HG03103 (cell line): Measurements from ENCODE around the gene IL1B.

ENCODE experiments used
- ATAC-seq: cut with Tn5 transposase; IDR thresholded peaks from one replicate; pipeline ENCODE4 v1.9.1; 2021; ENCODE audit warnings: low read depth; ENCODE audit not compliant: unreplicated experiment

The IL1B gene

DNA sequence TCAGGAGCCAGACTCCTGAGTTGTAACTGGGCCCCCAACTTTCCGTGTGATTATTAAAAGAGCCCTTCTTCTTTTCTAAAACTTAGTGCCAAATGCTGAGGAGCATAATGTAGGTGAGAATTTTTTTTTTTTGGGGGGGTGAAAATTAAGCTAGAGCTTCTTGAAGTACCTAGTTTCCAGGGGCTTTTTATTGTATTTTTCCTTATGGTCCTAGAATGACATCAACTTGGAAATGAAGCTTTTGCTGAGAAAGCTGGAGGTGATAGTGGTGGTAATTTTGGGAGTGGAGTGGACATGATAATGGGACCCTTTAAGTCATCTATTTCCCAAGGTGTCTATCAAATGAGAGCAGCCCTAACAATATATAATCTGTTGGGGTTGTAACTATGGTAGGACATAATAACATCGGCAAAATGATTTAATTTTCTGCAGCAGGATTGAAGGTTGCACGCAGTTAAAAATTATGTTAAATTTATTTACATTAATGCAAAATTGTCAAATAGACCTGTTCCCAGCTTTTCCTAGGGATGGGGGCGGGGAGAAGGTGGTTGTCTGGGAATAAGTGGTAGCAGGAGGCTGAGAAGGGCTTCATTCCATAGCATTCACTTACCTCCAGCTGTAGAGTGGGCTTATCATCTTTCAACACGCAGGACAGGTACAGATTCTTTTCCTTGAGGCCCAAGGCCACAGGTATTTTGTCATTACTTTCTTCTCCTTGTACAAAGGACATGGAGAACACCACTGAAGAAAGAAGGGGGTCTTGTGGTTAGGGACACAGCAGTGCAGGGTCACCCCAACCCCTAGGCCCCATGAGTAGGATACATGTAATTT, 5.7 kb downstream of the IL1B start:
- no peak for ATAC-seq

DNA sequence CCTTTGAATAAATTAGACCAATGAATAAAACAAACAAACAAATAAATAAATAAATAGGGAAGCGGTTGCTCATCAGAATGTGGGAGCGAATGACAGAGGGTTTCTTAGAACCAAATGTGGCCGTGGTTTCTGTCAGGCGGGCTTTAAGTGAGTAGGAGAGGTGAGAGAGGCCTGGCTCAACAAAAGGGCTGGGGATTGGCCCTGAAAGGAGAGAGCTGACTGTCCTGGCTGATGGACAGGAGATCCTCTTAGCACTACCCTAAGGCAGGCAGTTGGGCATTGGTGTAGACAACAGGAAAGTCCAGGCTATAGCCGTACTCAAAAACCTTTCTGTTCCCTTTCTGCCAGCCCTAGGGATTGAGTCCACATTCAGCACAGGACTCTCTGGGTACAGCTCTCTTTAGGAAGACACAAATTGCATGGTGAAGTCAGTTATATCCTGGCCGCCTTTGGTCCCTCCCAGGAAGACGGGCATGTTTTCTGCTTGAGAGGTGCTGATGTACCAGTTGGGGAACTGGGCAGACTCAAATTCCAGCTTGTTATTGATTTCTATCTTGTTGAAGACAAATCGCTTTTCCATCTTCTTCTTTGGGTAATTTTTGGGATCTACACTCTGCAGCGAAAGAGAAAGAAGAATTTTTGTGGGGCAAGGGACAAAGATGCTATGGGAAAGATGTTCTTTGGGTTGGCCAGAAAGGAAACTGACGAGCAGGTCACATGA, 6.5 kb downstream of the IL1B start:
- ATAC-seq, result no peak

DNA sequence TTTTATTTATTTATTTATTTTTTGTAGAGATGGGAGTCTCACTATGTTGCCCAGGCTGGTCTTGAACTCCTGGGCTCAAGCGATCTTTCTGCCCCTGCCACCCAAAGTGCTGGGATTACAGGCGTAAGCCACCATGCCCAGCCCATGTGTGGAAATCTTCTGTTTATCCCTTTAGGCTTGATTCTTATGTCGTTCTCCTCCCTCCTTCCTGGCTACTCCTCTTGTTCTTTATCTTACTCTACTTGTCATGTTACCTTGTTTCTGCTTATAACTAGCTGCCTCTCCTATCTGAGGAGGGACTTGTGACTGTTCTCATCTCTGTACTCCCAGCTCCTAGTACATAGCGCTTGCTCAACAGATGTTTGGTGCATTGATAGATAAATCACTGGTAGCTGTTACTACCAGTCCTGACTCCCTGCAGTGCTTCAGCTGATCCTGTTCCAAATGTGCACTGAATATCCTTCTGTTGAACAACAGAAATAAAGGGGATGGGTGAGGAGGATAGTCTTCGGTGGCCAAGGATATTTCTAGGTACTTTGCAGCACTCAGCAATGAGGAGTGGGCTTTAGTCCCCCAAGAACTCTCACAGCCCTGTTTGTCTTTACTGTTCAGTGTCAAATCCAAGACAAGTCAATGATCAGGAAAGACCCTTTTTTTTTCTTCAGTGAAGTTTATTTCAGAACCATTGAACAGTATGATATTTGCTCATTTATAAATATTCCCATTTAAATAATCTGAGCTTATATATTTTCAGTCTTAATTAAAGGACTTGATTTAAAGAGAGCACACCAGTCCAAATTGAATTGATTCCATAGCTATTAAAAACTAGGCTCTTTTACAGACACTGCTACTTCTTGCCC, 7.2 kb downstream of the IL1B start:
- no peak for ATAC-seq

DNA sequence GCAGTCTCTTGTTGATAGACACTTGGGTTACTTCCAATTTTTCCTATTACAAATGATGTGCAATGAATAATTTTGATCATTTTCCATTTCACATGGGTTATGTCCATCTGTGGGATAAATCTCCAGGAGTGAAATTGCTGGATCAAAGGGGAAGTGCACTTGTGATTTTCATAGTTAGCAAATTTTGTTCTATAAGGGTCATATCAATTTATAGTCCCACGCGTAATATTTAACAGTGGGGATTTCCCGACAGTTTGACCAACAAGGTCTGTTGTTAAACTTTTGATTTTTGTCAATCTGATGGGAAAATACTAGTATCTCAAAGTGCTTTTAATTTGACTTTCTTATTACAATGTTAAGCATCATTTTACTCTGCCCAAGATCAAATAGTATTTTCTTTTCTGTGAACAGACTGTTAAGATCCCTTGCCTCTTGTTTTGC, 8.3 kb downstream of the IL1B start:
- no peak for ATAC-seq

DNA sequence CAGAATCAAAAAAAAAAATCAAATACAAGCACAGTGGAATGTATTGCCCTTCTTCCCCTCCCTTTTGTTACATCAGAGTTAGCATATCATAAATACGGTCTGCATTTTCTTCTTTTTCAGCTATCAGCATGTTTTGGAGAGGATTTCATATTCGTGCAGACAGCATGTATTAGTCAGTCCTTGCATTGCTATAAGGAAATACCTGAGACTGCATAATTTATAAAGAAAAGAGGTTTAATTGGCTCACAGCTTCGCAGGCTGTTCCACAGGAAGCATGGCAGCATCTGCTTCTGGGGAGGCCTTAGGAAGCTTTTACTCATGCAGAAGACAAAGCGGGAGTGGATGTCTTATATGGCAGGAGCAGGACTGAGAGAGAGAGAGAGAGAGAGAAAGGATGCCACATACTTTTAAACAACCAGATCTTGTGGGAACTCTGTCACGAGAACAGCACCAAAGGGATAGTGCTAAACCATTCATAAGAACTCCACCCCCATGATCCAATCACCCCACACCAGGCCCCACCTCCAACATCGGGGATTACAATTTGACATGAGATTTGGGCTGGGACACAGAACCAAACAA, 8.9 kb downstream of the IL1B start:
- ATAC-seq, result no peak

DNA sequence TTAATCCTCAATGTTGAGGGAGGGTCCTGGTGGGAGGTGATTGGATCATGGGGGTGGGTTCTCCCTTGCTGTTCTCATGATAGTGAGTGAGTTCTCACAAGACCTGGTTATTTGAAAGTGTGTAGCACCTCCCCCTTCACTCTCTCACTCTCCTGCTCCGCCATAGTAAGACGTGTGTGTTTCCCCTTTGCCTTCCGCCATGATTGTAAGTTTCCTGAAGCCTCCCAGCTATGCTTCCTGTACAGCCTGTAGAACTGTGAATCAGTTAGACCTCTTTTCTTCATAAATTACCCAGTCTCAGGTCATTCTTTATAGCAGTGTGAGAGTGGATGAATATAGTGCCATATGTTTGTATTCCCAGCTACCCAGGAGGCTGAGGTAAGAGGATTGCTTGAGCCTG, 9.6 kb downstream of the IL1B start:
- no peak for ATAC-seq

DNA sequence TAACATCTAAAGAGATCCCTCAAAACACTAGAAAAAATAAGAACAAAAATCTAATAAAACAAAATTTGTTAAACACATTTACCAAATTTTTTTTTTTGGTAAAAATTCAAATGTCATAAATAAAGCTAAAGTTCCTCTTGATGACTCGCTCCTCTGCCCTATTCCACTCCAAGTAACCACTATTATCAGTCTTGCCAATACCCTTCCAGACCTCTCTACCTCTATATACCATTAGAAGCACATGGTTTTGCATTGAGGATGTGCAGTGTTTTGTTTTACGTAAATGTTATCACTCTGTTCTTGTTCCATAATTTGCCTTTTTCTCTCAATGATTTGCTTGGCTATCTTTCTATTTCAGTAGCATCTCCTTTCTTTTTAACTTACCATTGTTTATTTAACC, 10.9 kb downstream of the IL1B start:
- no peak for ATAC-seq

DNA sequence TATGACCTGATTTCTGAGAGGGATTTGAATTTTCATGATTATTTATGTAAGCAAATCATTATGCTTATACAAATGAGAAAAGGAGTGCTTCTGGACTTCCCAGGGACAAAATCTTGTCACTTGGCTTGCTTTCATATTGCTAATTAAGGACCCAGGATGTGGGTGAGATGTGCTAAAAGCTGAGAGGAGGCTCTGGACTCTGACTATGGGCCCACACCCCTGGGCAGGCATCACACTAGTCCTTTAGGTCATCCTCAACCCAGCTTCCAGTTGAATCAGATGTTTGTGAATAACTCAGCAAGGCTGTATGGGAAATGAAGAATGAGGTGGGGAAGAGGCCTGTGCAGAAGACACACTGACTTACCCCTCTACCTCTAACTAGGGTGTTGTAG, 11.9 kb downstream of the IL1B start:
- ATAC-seq, result no peak

DNA sequence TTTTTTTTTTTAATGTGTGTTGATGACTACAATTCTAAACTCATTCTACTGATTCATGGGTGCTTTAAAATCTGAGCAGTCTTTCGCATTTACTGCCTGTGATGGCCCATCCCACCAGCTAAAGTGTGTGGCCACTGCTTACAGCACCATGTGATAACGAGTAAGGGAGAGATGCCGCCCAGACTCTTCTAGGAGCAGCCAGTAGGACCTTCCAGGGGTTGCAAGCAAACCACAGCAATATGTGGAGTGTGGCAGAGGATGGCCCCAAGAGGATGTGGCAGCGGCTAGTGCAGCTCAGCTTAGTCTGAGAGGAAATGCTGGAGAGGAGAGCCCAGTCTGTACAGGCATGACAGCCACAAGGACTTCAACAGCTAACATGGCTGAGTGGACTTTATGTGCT, 14.9 kb downstream of the IL1B start:
- ATAC-seq, result no peak

DNA sequence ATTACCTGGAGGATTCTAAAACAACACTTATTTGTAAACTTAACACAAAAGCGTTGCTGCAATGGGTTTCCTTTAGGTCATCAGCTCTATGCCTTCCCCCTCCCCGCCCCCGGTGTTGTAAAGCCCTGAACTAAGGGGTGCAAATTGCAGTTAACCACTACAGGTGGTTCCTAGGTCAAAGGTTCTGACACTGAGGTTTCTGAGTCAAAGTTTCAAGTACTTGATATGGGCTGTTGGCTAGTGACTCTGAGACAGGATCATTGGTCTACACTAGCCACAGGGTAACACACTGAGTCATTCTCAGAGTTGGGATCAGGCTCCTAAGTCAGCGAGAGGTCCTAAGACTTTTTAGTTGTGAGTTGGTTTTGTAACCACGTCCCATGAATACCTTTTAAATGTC, 15.4 kb downstream of the IL1B start:
- ATAC-seq, result peak; percentile 61

DNA sequence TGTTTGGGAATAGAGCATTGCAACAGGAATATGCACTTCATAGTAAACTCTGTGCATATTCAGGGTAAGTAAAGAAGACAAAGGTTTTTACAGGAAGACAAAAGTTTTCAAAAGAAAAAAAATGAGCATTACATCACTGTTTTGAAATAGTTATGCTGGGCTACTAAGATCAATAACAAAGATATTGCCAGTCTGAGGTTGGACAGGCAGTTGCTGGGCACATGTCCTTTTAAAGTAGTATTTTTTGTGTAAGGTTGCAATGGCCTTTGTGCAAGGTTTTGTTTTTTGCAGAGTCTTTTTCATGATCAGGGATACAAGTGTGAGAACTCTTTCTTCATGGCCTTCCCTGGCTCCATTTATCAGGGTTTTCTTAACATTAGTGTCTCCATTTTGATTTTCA, 16.2 kb downstream of the IL1B start:
- ATAC-seq, result no peak

DNA sequence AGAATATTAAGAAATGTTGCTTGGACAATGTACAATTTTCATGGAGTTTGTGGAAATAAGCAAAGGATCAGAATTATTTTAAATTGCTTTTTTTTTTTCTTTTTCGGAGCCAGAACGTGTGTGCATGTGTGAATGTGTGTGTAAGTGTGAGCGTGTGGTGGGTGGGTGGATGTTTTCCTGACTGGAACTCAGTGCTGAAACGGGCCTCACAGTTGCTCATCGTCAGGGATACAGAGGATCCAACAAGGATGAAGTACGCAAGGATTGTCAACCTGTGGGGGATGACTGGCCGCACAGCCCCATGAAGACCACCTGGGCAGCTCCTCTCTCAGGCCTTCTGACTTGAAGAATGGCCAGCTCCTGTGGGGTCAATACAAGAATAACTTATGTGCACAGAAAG, 17.5 kb downstream of the IL1B start:
- no peak for ATAC-seq

DNA sequence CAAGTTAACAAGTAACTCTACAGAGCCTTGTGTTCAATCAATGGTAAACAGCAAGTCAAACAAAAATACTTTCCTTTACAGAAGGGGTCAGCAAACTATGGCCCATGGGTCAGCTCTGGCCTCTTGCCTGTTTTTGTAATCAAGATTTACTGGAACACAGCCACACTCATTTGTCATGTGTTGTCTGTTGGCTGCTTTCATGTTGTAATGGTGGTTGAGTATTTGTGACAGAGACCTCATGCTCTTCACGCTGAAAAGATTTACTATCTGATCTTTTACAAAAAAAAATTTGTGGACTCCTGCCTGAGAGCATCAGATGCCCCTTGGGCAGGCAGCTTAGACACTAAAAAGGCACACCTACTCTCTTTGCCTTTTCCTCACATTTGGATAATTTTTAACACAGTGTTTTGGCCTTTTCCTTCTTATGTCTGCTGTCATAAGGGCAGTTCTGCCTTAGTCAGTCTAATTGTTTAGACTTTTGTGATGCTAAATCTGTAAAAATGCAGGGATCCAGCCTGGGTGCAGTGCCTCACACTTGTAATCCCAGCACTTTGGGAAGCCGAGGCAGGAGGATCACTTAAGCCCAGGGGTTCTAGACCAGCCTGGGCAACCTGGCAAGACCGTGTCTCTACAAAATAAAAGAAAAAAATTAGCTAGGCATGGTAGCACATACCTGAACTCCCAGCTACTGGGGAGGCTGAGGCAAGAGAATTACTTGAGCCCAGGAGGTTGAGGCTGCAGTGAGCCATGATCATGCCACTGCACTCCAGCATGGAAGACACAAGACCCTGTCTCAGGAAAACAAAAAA, 18.3 kb downstream of the IL1B start:
- ATAC-seq, result no peak

DNA sequence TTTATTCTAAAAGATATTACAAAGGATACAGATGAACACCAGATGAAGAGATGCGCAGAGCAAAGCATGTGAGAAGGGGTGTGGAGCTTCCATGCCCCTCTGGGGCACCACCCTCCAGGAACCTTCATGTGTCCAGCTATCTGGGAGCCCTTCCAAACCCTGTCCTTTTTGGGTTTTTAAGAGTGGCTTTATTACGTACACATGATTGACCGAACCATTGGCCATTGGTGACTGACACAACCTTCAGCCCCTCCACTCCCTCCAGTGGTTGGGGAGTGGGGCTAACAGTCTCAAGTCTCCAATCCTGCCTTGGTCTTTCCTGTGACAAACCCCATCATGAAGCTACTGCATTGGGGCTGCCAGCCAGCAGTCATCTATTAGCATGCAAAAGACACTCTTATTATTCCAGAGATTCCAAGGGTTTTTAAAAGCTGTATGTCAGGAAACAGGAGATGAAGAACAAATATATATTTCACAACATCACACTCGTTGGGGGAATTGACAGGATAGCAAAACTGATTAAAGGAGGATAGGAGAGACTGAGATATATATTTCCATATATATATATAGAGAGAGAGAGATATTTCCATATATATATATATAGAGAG, 19.4 kb downstream of the IL1B start:
- ATAC-seq, result no peak

DNA sequence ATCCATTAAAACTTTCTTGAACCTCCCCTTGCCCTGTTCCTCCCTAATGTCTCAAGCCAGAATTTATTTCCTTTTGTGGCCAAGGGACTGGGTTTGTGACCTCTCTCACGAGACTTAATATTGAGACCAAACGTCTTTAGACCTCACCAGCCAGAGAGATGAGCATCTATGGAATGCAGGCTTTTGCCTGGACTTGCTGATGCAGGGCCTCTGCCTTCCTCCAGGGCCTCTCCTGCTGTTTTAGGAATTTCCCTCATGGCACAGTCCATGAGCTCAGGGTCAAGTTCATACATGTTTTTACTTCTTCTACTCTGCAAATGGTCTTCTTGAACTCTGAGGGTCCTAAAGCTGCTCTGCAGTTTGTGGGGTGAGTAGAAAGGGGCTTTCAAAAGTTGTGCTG, 22.3 kb downstream of the IL1B start:
- no peak for ATAC-seq

DNA sequence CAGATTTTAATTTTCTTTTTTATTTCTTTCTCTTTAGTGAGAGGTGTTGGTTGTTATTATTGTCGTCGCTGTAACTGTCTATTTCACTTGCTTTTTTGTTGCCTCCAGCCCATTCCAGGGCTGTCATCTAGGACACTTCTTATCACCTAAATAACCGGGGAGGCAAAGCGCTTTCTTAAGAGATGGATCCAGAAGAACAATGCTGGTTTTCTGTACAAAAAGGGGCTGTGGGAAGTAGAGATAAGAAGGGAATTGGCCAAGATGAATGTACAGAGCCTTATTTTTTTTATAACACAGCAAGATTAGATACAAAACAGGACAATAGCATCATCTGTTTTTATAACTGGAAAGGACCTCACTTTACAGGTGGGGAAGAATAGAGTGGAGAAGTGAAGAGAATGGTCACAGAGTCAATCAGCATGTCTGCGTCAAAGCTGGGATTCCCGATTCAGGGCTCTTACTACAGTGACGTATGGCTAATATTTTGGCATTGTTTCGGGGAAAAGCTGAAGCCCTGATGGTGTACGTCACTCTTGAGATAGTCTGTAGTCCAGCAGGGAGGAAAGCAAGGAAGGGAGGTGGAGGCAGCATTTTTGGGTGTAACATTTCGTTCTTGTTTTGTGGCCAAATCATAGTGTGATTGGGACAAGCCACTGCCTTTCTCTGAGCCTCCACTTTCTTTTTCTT, 23.2 kb downstream of the IL1B start:
- ATAC-seq, result no peak

DNA sequence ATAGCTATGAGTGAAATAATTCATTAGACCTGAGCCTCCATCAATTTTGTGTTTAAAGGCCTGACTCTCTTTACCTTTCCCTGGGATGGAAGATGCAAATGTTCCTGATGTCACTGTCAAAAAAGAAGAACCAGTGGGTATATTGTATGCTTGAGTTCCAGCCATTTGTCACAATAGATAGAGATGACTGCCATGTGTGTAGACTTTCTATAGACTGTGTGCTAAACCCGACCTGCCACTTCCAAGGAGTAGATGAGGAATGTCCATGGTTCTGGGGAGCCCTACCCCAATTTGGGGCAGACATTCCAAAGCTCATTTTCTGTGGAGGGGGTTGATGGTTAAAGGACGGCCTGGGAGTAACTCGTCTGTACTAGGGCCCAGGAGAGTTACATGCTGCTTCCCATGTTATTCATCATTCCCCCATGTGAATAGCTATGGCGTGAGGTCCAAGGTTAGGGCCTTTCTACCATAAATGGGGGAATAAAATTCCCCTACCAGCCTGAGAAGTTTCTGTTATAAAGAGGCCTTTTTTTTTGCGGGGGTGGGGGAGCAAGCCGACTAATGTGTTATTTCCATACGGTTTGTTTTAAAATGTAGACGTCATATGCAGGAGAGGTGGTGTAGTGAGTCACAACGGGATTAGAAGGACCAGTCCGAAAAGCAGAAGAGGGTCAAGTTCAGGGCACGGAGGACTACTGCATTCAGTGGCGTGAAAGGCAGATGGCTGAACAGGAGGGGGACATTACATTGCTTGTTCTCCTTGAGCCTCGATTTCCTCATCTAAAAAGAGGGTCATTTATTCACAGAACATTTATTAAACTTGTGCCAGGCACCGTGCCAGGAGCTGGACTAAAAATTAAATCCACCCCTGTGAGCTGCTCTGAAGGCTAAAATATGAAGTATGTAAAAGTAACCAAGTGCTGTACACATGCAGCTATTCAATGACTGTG, 24.0 kb downstream of the IL1B start:
- no peak for ATAC-seq

DNA sequence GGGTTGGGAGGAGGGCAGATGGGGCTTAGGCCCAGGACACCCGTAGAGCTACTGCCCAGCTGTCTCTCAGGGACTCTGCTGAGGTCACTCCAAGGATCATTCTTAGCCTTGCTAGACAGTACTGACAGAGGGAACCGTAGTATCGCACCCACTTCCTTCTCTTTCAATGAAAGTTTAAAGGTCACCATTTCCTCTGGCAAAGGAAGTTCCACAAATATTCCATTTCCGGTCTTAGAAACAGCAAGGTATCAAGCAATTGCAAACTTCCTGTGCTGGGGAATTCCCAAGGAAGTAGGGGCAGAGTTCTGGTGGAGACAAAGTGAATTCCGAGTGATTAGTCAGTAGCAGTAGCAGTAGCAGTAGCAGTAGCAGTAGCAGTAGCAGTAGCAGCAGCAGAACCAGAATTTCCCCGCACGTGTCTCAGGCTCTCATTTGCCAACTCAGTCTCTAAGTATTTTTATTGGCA, 24.7 kb downstream of the IL1B start:
- no peak for ATAC-seq
